Measurements from ENCODE around the gene POLR1A. TPM values are rescaled to one million over a fixed set of nuclear protein-coding genes. Genes with fewer than 3 reads are reported as not detected.
A peak's percentile ranks its signal among the peaks of the same experiment; 100 is the strongest.

Gene POLR1A
- total RNA-seq, 4 donors from 2014 or later = 20.1 to 31.7 (median 29.4) TPM

- no peak for TF ChIP-seq POLR2A (IDR thresholded peaks at IDR 0.05)
- no peak for TF ChIP-seq CTCF (IDR thresholded peaks at IDR 0.05 in 4 of 5, conservative IDR thresholded peaks at IDR 0.05 in 1 of 5)
- intact Hi-C loops (cut with DNase I; ENCODE audit: low total_unique reads) (no loop called here), in situ Hi-C loops (cut with MboI; ENCODE audit: low sequenced_read_pairs in 4 of 4) (no loop called here)
- ATAC-seq (no peak), DNase-seq (no peak)
- Histone ChIP-seq H3K36me3 (peaks cover 0 to 55% of the 10 kb centered on the region in 2 donors), H3K9me3 (no peaks in the 10 kb centered on the region), H3K27ac (peak overlapping the region in 3 of 4 donors; percentile 97 to 99 (median 98)), H3K4me3 (no peak overlapping the region), H3K27me3 (no peaks in the 10 kb centered on the region), H3K4me1 (peaks cover 43 to 52% of the 10 kb centered on the region in 2 donors)
These were observed 72.7 kb downstream of the POLR1A start for GRCh38 chr2:86032861-86033595.

- in situ Hi-C loops (cut with MboI; ENCODE audit: low sequenced_read_pairs in 4 of 4) = no loop called here
- Histone ChIP-seq H3K27me3 (no peaks in the 10 kb centered on the region), H3K4me1 (peaks cover 33 to 43% of the 10 kb centered on the region in 2 donors), H3K4me3 (no peak overlapping the region), H3K9me3 (no peaks in the 10 kb centered on the region), H3K36me3 (peaks cover 0 to 69% of the 10 kb centered on the region in 2 donors), H3K27ac (peak overlapping the region in 1 of 4 donors; percentile 4)
- ATAC-seq = no peak
- TF ChIP-seq CTCF (IDR thresholded peaks at IDR 0.05 in 4 of 5, conservative IDR thresholded peaks at IDR 0.05 in 1 of 5) = no peak
- no peak for TF ChIP-seq POLR2A (IDR thresholded peaks at IDR 0.05)
- intact Hi-C loops (cut with DNase I; ENCODE audit: low total_unique reads) = no loop called here
- peak in 1 of 2 donors; percentile 9 for DNase-seq
These were observed 74.1 kb downstream of the POLR1A start for GRCh38 chr2:86031606-86032005.

GRCh38 chr2:86031151-86031550 is 74.5 kb downstream of the POLR1A start:
- no peaks in the 10 kb centered on the region for H3K27me3 ChIP-seq
- ATAC-seq = no peak
- intact Hi-C loops (cut with DNase I; ENCODE audit: low total_unique reads) = no loop called here
- no peak overlapping the region for H3K4me3 ChIP-seq
- no peak for TF ChIP-seq CTCF (IDR thresholded peaks at IDR 0.05 in 4 of 5, conservative IDR thresholded peaks at IDR 0.05 in 1 of 5)
- TF ChIP-seq POLR2A (IDR thresholded peaks at IDR 0.05) = no peak
- in situ Hi-C loops (cut with MboI; ENCODE audit: low sequenced_read_pairs in 4 of 4) = no loop called here
- H3K9me3 ChIP-seq = no peaks in the 10 kb centered on the region
- no peak overlapping the region for H3K27ac ChIP-seq
- DNase-seq = peak in 1 of 2 donors; percentile 10
- H3K4me1 ChIP-seq = peaks cover 28 to 39% of the 10 kb centered on the region in 2 donors
- peaks cover 0 to 73% of the 10 kb centered on the region in 2 donors for H3K36me3 ChIP-seq

GRCh38 chr2:86029873-86030272 is 75.8 kb downstream of the POLR1A start:
- in situ Hi-C loops (cut with MboI; ENCODE audit: low sequenced_read_pairs in 4 of 4) = no loop called here
- intact Hi-C loops (cut with DNase I; ENCODE audit: low total_unique reads) = no loop called here
- H3K36me3 ChIP-seq = peaks cover 0 to 78% of the 10 kb centered on the region in 2 donors
- H3K4me3 ChIP-seq = no peak overlapping the region
- H3K27ac ChIP-seq = peak overlapping the region in 1 of 4 donors; percentile 31
- H3K4me1 ChIP-seq = peaks cover 15 to 26% of the 10 kb centered on the region in 2 donors
- no peak for ATAC-seq
- no peaks in the 10 kb centered on the region for H3K27me3 ChIP-seq
- H3K9me3 ChIP-seq = no peaks in the 10 kb centered on the region
- DNase-seq = peak in 1 of 2 donors; percentile 8
- TF ChIP-seq CTCF (IDR thresholded peaks at IDR 0.05 in 4 of 5, conservative IDR thresholded peaks at IDR 0.05 in 1 of 5) (no peak), POLR2A (IDR thresholded peaks at IDR 0.05) (no peak)

Data from gastrocnemius medialis (tissue), 4 donors.